Measurements from ENCODE around the gene PCBP3.
A peak's percentile ranks its signal among the peaks of the same experiment; 100 is the strongest.
"Not testable (repeated sequence)": the region's sequence is repeated elsewhere in the genome, so short reads cannot be mapped to it uniquely, and the experiment has no call there.

Gene PCBP3

GRCh38 chr21:45643021-45643980 is at the start of gene PCBP3:
TSS of gene PCBP3 (plus strand) at chr21:45643725. CDS start at chr21:45850086, 206,361 bp downstream.
- peak; percentile 77 to 83 for DNase-seq (ENCODE audit: extremely low read depth in 1 of 2, low read depth in 1 of 2)

GRCh38 chr21:45594721-45595489 is 48.6 kb upstream of the PCBP3 start:
- no peak for DNase-seq (ENCODE audit: extremely low read depth in 1 of 2, low read depth in 1 of 2)

GRCh38 chr21:45595574-45596295 is 47.8 kb upstream of the PCBP3 start:
- DNase-seq (ENCODE audit: extremely low read depth in 1 of 2, low read depth in 1 of 2) = no peak

GRCh38 chr21:45596704-45597318 is 46.7 kb upstream of the PCBP3 start:
- DNase-seq (ENCODE audit: extremely low read depth in 1 of 2, low read depth in 1 of 2) = peak; percentile 72 to 78

GRCh38 chr21:45598109-45598508 is 45.4 kb upstream of the PCBP3 start:
- no peak for DNase-seq (ENCODE audit: extremely low read depth in 1 of 2, low read depth in 1 of 2)

GRCh38 chr21:45598666-45599065 is 44.9 kb upstream of the PCBP3 start:
- DNase-seq (ENCODE audit: extremely low read depth in 1 of 2, low read depth in 1 of 2) = no peak

- no peak for DNase-seq (ENCODE audit: extremely low read depth in 1 of 2, low read depth in 1 of 2)
Measured at GRCh38 chr21:45599146-45599581, 44.4 kb upstream of the PCBP3 start.

- DNase-seq (ENCODE audit: extremely low read depth in 1 of 2, low read depth in 1 of 2) = no peak
Measured at GRCh38 chr21:45600248-45600647, 43.3 kb upstream of the PCBP3 start.

- no peak for DNase-seq (ENCODE audit: extremely low read depth in 1 of 2, low read depth in 1 of 2)
Measured at GRCh38 chr21:45601551-45601950, 42.0 kb upstream of the PCBP3 start.

GRCh38 chr21:45602106-45602505 is 41.4 kb upstream of the PCBP3 start:
- DNase-seq (ENCODE audit: extremely low read depth in 1 of 2, low read depth in 1 of 2) = no peak

- no peak for DNase-seq (ENCODE audit: extremely low read depth in 1 of 2, low read depth in 1 of 2)
Measured at GRCh38 chr21:45603481-45603880, 40.0 kb upstream of the PCBP3 start.

- DNase-seq (ENCODE audit: extremely low read depth in 1 of 2, low read depth in 1 of 2) = not testable (repeated sequence)
Measured at GRCh38 chr21:45604681-45605080, 38.8 kb upstream of the PCBP3 start.

- no peak for DNase-seq (ENCODE audit: extremely low read depth in 1 of 2, low read depth in 1 of 2)
Measured at GRCh38 chr21:45607021-45607908, 36.3 kb upstream of the PCBP3 start.

- no peak for DNase-seq (ENCODE audit: extremely low read depth in 1 of 2, low read depth in 1 of 2)
Measured at GRCh38 chr21:45607909-45608295, 35.6 kb upstream of the PCBP3 start.

GRCh38 chr21:45608747-45609470 is 34.6 kb upstream of the PCBP3 start:
- DNase-seq (ENCODE audit: extremely low read depth in 1 of 2, low read depth in 1 of 2) = not testable (repeated sequence)

- not testable (repeated sequence) for DNase-seq (ENCODE audit: extremely low read depth in 1 of 2, low read depth in 1 of 2)
Measured at GRCh38 chr21:45609616-45610015, 33.9 kb upstream of the PCBP3 start.

GRCh38 chr21:45611296-45611695 is 32.2 kb upstream of the PCBP3 start:
- DNase-seq (ENCODE audit: extremely low read depth in 1 of 2, low read depth in 1 of 2) = no peak

- DNase-seq (ENCODE audit: extremely low read depth in 1 of 2, low read depth in 1 of 2) = no peak
Measured at GRCh38 chr21:45611939-45612664, 31.4 kb upstream of the PCBP3 start.
